IMR-90 (cell line): ENCODE results near the gene MORC1.

Experiments used
- CEBPB ChIP-seq: IDR thresholded peaks from 2 replicates; pipeline ENCODE4 v1.6.1; 2012; ENCODE audit warnings: low read depth, low read length, improper control_type of control experiment
- MAFK ChIP-seq: IDR thresholded peaks from 2 replicates; pipeline ENCODE4 v1.6.1; 2012; ENCODE audit warnings: low read depth, low read length, improper control_type of control experiment
- MAZ ChIP-seq: IDR thresholded peaks from 2 replicates; pipeline ENCODE4 v1.6.1; 2012; ENCODE audit warnings: low read depth, mild to moderate bottlenecking, low read length, improper control_type of control experiment, moderate library complexity, borderline replicate concordance
- MXI1 ChIP-seq: IDR thresholded peaks from 2 replicates; pipeline ENCODE4 v1.6.1; 2012; ENCODE audit warnings: low read depth, mild to moderate bottlenecking, low read length, moderate library complexity, borderline replicate concordance
- NFE2L2 ChIP-seq: fragments of 150-350 bp; IDR thresholded peaks from 2 replicates; pipeline ENCODE4 v1.6.1; 2016; ENCODE audit warnings: low read depth, mild to moderate bottlenecking, low read length
- POLR2A ChIP-seq: IDR thresholded peaks from 2 replicates; pipeline ENCODE4 v1.6.1; 2012; ENCODE audit warnings: mild to moderate bottlenecking, low read depth, low read length
- RAD21 ChIP-seq: IDR thresholded peaks from 2 replicates; pipeline ENCODE4 v1.6.1; 2012; ENCODE audit warnings: low read length, improper control_type of control experiment
- RFX5 ChIP-seq: IDR thresholded peaks from 2 replicates; pipeline ENCODE4 v1.8.0; 2012; ENCODE audit warnings: low read depth, mild to moderate bottlenecking, low read length, moderate library complexity
- SMC3 ChIP-seq: fragments of 150-350 bp; IDR thresholded peaks from 2 replicates; pipeline ENCODE4 v1.6.1; 2016; ENCODE audit warnings: low read depth, mild to moderate bottlenecking, antibody characterized with exemption, low read length, moderate library complexity
- TF ChIP-seq, protein P1 (sequence below): conservative IDR thresholded peaks from 2 replicates; pipeline ENCODE4 v1.5.1; 2012; ENCODE audit warnings: mild to moderate bottlenecking, low read depth, low read length, improper control_type of control experiment
- TF ChIP-seq, protein P2 (sequence below): fragments of 150-350 bp; IDR thresholded peaks from 2 replicates; pipeline ENCODE4 v1.6.1; 2016; ENCODE audit warnings: low read depth, mild to moderate bottlenecking, low read length, moderate library complexity, borderline replicate concordance
- TF ChIP-seq, protein P3 (sequence below): fragments of 150-350 bp; IDR thresholded peaks from 2 replicates; pipeline ENCODE4 v1.6.1; 2017; ENCODE audit warnings: mild to moderate bottlenecking, antibody characterized with exemption, low read length, low read depth

DNA sequence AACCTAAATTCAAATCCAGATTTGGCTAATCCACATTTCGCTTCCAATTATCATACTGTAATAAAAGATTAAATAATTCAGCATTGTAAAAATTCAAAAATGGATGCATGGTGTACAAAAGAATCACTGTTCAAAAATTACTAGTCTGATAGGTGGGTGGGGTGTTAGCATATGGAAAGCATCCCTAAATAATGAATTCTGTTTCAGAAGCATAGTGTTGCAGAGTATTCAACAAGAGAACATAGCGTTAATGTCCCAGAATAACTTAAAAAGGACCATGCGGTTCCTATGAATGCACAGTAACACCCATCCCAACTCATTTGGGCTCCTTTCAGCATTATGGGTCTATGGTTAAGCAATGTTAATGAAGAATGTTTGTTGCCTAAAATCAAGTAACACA, 51.1 kb downstream of the MORC1 start:
- TF ChIP-seq RAD21 = no peak
- TF ChIP-seq POLR2A = no peak
- TF ChIP-seq MAZ = no peak
- TF ChIP-seq, protein P1, sequence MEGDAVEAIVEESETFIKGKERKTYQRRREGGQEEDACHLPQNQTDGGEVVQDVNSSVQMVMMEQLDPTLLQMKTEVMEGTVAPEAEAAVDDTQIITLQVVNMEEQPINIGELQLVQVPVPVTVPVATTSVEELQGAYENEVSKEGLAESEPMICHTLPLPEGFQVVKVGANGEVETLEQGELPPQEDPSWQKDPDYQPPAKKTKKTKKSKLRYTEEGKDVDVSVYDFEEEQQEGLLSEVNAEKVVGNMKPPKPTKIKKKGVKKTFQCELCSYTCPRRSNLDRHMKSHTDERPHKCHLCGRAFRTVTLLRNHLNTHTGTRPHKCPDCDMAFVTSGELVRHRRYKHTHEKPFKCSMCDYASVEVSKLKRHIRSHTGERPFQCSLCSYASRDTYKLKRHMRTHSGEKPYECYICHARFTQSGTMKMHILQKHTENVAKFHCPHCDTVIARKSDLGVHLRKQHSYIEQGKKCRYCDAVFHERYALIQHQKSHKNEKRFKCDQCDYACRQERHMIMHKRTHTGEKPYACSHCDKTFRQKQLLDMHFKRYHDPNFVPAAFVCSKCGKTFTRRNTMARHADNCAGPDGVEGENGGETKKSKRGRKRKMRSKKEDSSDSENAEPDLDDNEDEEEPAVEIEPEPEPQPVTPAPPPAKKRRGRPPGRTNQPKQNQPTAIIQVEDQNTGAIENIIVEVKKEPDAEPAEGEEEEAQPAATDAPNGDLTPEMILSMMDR = no peak
- TF ChIP-seq MAFK = no peak
- TF ChIP-seq MXI1 = no peak
- TF ChIP-seq, protein P2, sequence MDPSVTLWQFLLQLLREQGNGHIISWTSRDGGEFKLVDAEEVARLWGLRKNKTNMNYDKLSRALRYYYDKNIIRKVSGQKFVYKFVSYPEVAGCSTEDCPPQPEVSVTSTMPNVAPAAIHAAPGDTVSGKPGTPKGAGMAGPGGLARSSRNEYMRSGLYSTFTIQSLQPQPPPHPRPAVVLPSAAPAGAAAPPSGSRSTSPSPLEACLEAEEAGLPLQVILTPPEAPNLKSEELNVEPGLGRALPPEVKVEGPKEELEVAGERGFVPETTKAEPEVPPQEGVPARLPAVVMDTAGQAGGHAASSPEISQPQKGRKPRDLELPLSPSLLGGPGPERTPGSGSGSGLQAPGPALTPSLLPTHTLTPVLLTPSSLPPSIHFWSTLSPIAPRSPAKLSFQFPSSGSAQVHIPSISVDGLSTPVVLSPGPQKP = no peak
- TF ChIP-seq NFE2L2 = no peak
- TF ChIP-seq CEBPB = no peak
- TF ChIP-seq, protein P3, sequence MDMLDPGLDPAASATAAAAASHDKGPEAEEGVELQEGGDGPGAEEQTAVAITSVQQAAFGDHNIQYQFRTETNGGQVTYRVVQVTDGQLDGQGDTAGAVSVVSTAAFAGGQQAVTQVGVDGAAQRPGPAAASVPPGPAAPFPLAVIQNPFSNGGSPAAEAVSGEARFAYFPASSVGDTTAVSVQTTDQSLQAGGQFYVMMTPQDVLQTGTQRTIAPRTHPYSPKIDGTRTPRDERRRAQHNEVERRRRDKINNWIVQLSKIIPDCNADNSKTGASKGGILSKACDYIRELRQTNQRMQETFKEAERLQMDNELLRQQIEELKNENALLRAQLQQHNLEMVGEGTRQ = no peak
- no peak for TF ChIP-seq SMC3
- no peak for TF ChIP-seq RFX5
